ENCODE results near the gene CYP24A1.

GRCh38 chr20:54105653-54106052 lies 68.1 kb downstream of the CYP24A1 start:
- TF ChIP-seq, protein P1, sequence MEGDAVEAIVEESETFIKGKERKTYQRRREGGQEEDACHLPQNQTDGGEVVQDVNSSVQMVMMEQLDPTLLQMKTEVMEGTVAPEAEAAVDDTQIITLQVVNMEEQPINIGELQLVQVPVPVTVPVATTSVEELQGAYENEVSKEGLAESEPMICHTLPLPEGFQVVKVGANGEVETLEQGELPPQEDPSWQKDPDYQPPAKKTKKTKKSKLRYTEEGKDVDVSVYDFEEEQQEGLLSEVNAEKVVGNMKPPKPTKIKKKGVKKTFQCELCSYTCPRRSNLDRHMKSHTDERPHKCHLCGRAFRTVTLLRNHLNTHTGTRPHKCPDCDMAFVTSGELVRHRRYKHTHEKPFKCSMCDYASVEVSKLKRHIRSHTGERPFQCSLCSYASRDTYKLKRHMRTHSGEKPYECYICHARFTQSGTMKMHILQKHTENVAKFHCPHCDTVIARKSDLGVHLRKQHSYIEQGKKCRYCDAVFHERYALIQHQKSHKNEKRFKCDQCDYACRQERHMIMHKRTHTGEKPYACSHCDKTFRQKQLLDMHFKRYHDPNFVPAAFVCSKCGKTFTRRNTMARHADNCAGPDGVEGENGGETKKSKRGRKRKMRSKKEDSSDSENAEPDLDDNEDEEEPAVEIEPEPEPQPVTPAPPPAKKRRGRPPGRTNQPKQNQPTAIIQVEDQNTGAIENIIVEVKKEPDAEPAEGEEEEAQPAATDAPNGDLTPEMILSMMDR (IDR thresholded peaks at IDR 0.05; ENCODE audit: insufficient read depth, low read depth, low read length) = no peak
- TF ChIP-seq EZH2 (IDR thresholded peaks at IDR 0.05; ENCODE audit: insufficient read depth, low read length) = no peak
